Naive thymus-derived CD4-positive, alpha-beta T cell (primary cell): ENCODE results near the gene MYO5A. TPM values are rescaled to one million over a fixed set of nuclear protein-coding genes. Genes with fewer than 3 reads are reported as not detected.
"Not testable (repeated sequence)": the region's sequence is repeated elsewhere in the genome, so short reads cannot be mapped to it uniquely, and the experiment has no call there.

Experiments
- ATAC-seq: fragments of 150-1000 bp; cut with Tn5 transposase; 2 replicates; pipeline ENCODE4 v1.10.0; 2021; ENCODE audit warnings: mild to moderate bottlenecking, moderate library complexity
- CTCF ChIA-PET: fragments of 350-600 bp; sonication (Branson Sonifier 250); formaldehyde crosslinking; loops from one replicate; lab custom pipeline; 2021; ENCODE audit warnings: antibody characterized with exemption; lab: Charles Lee
- POLR2A ChIA-PET: fragments of 350-600 bp; sonication (Branson Sonifier 250); formaldehyde crosslinking; loops from one replicate; lab custom pipeline; 2021; ENCODE audit warnings: antibody characterized with exemption, inconsistent platforms; lab: Charles Lee
- DNase-seq, 9 donors: peaks; one replicate each; pipeline versions ENCODE4 v3.0.0 to v3.0.0-alpha.2; 2020 to 2022; ENCODE audit warnings: mixed read lengths in 1 of 9
- H3K27ac ChIP-seq: one replicate; pipeline ENCODE4 v1.7.0; 2013; ENCODE audit warnings: mild to moderate bottlenecking, low read depth, low read length, moderate library complexity
- H3K27me3 ChIP-seq, 2 donors: one replicate each; pipeline ENCODE4 v1.7.0; 2013; ENCODE audit warnings: low read length in 2 of 2, mild to moderate bottlenecking in 2 of 2, moderate library complexity in 2 of 2; ENCODE audit not compliant: control insufficient read depth in 2 of 2, insufficient read depth in 2 of 2
- H3K36me3 ChIP-seq, 3 experiments: 1 replicate in 2 of 3; 2 replicates in 1 of 3; pipeline ENCODE4 v1.7.0; 2013; ENCODE audit warnings: low read length in 3 of 3, mild to moderate bottlenecking in 3 of 3, moderate library complexity in 1 of 3; ENCODE audit not compliant: insufficient read depth in 3 of 3, control insufficient read depth in 2 of 3
- H3K4me1 ChIP-seq, 2 donors: one replicate each; pipeline ENCODE4 v1.7.0; 2013; ENCODE audit warnings: low read length in 2 of 2, mild to moderate bottlenecking in 2 of 2, moderate library complexity in 1 of 2; ENCODE audit not compliant: control insufficient read depth in 2 of 2, insufficient read depth in 2 of 2
- H3K4me3 ChIP-seq: 2 replicates; pipeline ENCODE4 v1.7.0; 2013; ENCODE audit warnings: mild to moderate bottlenecking, low read length
- H3K9me3 ChIP-seq, 3 experiments: 1 replicate in 2 of 3; 2 replicates in 1 of 3; pipeline ENCODE4 v1.7.0; 2013; ENCODE audit warnings: low read length in 3 of 3; ENCODE audit not compliant: control insufficient read depth in 2 of 3
- H3K27ac Mint-ChIP-seq, 9 donors: one replicate each; pipeline ENCODE4 v1.8.0; 2020 to 2022; ENCODE audit warnings: mixed read lengths in 9 of 9, mild to moderate bottlenecking in 8 of 9, moderate library complexity in 5 of 9, inconsistent platforms in 2 of 9
- H3K27me3 Mint-ChIP-seq, 5 donors: one replicate each; pipeline ENCODE4 v1.8.0; 2021 to 2022; ENCODE audit warnings: mixed read lengths in 5 of 5, mild to moderate bottlenecking in 1 of 5
- H3K36me3 Mint-ChIP-seq, 5 donors: one replicate each; pipeline ENCODE4 v1.8.0; 2020 to 2022; ENCODE audit warnings: mixed read lengths in 5 of 5, mild to moderate bottlenecking in 3 of 5, inconsistent platforms in 1 of 5
- H3K4me1 Mint-ChIP-seq, 7 donors: one replicate each; pipeline ENCODE4 v1.8.0; 2020 to 2022; ENCODE audit warnings: mixed read lengths in 7 of 7, mild to moderate bottlenecking in 3 of 7, inconsistent platforms in 1 of 7
- H3K4me3 Mint-ChIP-seq, 10 donors: one replicate each; pipeline ENCODE4 v1.8.0; 2020 to 2022; ENCODE audit warnings: mild to moderate bottlenecking in 10 of 10, mixed read lengths in 10 of 10, moderate library complexity in 6 of 10, inconsistent platforms in 2 of 10
- H3K9me3 Mint-ChIP-seq, 11 donors: one replicate each; pipeline ENCODE4 v1.8.0; 2020 to 2022; ENCODE audit warnings: mixed read lengths in 11 of 11, mild to moderate bottlenecking in 4 of 11, inconsistent platforms in 1 of 11, moderate library complexity in 1 of 11
- intact Hi-C, 2 donors: fragments of 100-400 bp; cut with micrococcal nuclease; formaldehyde crosslinking; loops; one replicate each; pipeline ENCODE4 v1.15.1; 2023
- polyA plus RNA-seq, 2 donors: library from polyadenylated mRNA; unstranded; fragments of 300-500 nt; fragmentation: Illumina TruSeq; gene quantifications; one replicate each; pipeline ENCODE4 v1.2.3, GENCODE V29; 2021
- total RNA-seq, 6 experiments: library from RNA in 5 of 6; stranded (reverse) in 5 of 6; gene quantifications; 1 replicate in 5 of 6; 2 replicates in 1 of 6; pipeline ENCODE4 v1.2.3 and lab custom pipeline; 2021 to 2026

Gene MYO5A
- total and polyA plus RNA-seq, 7 experiments from 2014 or later = 4.2 to 39.6 (median 20.8) TPM

GRCh38 chr15:52440946-52441345 is 87.7 kb downstream of the MYO5A start:
- Mint-ChIP-seq H3K27ac (no peak overlapping the region), H3K36me3 (peaks cover 3 to 14% (median 4%) of the 10 kb centered on the region in 5 donors), H3K4me1 (peaks cover 18 to 53% (median 31%) of the 10 kb centered on the region in 7 donors), H3K4me3 (no peak overlapping the region), H3K9me3 (no peaks in the 10 kb centered on the region), H3K27me3 (no peaks in the 10 kb centered on the region)
- DNase-seq = no peak
- peak; percentile 42 for ATAC-seq
- H3K36me3 ChIP-seq = no peaks in the 10 kb centered on the region
- no peak overlapping the region for H3K4me3 ChIP-seq
- H3K4me1 ChIP-seq = no peaks in the 10 kb centered on the region
- CTCF ChIA-PET = no interaction called here
- H3K27ac ChIP-seq = no peak overlapping the region
- intact Hi-C loops = no loop called here
- POLR2A ChIA-PET = no interaction called here
- H3K9me3 ChIP-seq = no peaks in the 10 kb centered on the region
- no peaks in the 10 kb centered on the region for H3K27me3 ChIP-seq

- Mint-ChIP-seq H3K36me3 (peaks cover under 1 to 13% (median 3%) of the 10 kb centered on the region in 5 donors), H3K27ac (peak overlapping the region in 1 of 9 donors; percentile 25), H3K4me1 (peaks cover 15 to 50% (median 30%) of the 10 kb centered on the region in 7 donors), H3K27me3 (no peaks in the 10 kb centered on the region), H3K4me3 (no peak overlapping the region), H3K9me3 (no peaks in the 10 kb centered on the region)
- no peak overlapping the region for H3K27ac ChIP-seq
- H3K4me3 ChIP-seq = no peak overlapping the region
- DNase-seq (no peak), ATAC-seq (peak; percentile 36)
- no peaks in the 10 kb centered on the region for H3K27me3 ChIP-seq
- ChIA-PET POLR2A (interaction anchor here (0.6 kb wide), 1 partner anchor 14 kb away, joined by 3 read pairs; no protein-coding TSS in a partner anchor), CTCF (no interaction called here)
- intact Hi-C loops = no loop called here
- H3K9me3 ChIP-seq = no peaks in the 10 kb centered on the region
- no peaks in the 10 kb centered on the region for H3K36me3 ChIP-seq
- H3K4me1 ChIP-seq = no peaks in the 10 kb centered on the region
Observed at GRCh38 chr15:52440414-52440813, 88.3 kb downstream of the MYO5A start.

GRCh38 chr15:52439470-52439869 is 89.2 kb downstream of the MYO5A start:
- H3K27ac Mint-ChIP-seq = peak overlapping the region in 1 of 9 donors; percentile 76
- Histone ChIP-seq H3K9me3 (no peaks in the 10 kb centered on the region), H3K27me3 (no peaks in the 10 kb centered on the region), H3K27ac (no peak overlapping the region), H3K4me1 (no peaks in the 10 kb centered on the region), H3K4me3 (no peak overlapping the region), H3K36me3 (no peaks in the 10 kb centered on the region)
- intact Hi-C loops = loop anchor here in 1 of 2 donors (10.0 kb wide), 1 partner anchor 45 kb away; no protein-coding TSS in a partner anchor
- H3K36me3 Mint-ChIP-seq = peaks cover 0 to 10% (median 3%) of the 10 kb centered on the region in 5 donors
- peaks cover 11 to 47% (median 27%) of the 10 kb centered on the region in 7 donors for H3K4me1 Mint-ChIP-seq
- ATAC-seq (no peak), DNase-seq (no peak)
- H3K4me3 Mint-ChIP-seq = no peak overlapping the region
- no peaks in the 10 kb centered on the region for H3K27me3 Mint-ChIP-seq
- H3K9me3 Mint-ChIP-seq = no peaks in the 10 kb centered on the region
- CTCF ChIA-PET = no interaction called here
- POLR2A ChIA-PET = no interaction called here

GRCh38 chr15:52439042-52439441 is 89.6 kb downstream of the MYO5A start:
- POLR2A ChIA-PET = not testable (repeated sequence)
- H3K27ac Mint-ChIP-seq = peak overlapping the region in 1 of 9 donors; percentile 76
- peaks cover 0 to 10% (median 3%) of the 10 kb centered on the region in 5 donors for H3K36me3 Mint-ChIP-seq

GRCh38 chr15:52438047-52438446 is 90.6 kb downstream of the MYO5A start:
- CTCF ChIA-PET = interaction anchor here (0.9 kb wide), 1 partner anchor 13 kb away, joined by 3 read pairs; no protein-coding TSS in a partner anchor
- POLR2A ChIA-PET = no interaction called here
- no peak for DNase-seq
- peaks cover 0 to 10% (median 3%) of the 10 kb centered on the region in 5 donors for H3K36me3 Mint-ChIP-seq
- no peaks in the 10 kb centered on the region for H3K9me3 ChIP-seq
- no peaks in the 10 kb centered on the region for H3K9me3 Mint-ChIP-seq
- H3K27ac Mint-ChIP-seq = peak overlapping the region in 2 of 9 donors; percentile 34 to 38
- H3K4me3 Mint-ChIP-seq = no peak overlapping the region
- H3K4me1 Mint-ChIP-seq = peaks cover 11 to 47% (median 27%) of the 10 kb centered on the region in 7 donors
- no peaks in the 10 kb centered on the region for H3K36me3 ChIP-seq
- no peaks in the 10 kb centered on the region for H3K4me1 ChIP-seq
- intact Hi-C loops = loop anchor here in 1 of 2 donors (10.0 kb wide), 1 partner anchor 47 kb away; no protein-coding TSS in a partner anchor
- H3K27me3 ChIP-seq = no peaks in the 10 kb centered on the region
- ATAC-seq = peak; percentile 64
- no peak overlapping the region for H3K27ac ChIP-seq
- no peaks in the 10 kb centered on the region for H3K27me3 Mint-ChIP-seq
- no peak overlapping the region for H3K4me3 ChIP-seq

More at GRCh38 chr15:52439042-52439441, 89.6 kb downstream of the MYO5A start:
- intact Hi-C loops = loop anchor here in 1 of 2 donors (10.0 kb wide), 1 partner anchor 46 kb away; no protein-coding TSS in a partner anchor
- CTCF ChIA-PET = interaction anchor here (0.9 kb wide), 1 partner anchor 12 kb away, joined by 3 read pairs; no protein-coding TSS in a partner anchor
- not testable (repeated sequence) for H3K9me3 ChIP-seq, H3K4me3 ChIP-seq, H3K36me3 ChIP-seq, H3K4me1 ChIP-seq, H3K9me3 Mint-ChIP-seq, ATAC-seq, H3K27me3 Mint-ChIP-seq, DNase-seq, H3K27me3 ChIP-seq, H3K27ac ChIP-seq, H3K4me3 Mint-ChIP-seq
- peaks cover 11 to 47% (median 27%) of the 10 kb centered on the region in 7 donors for H3K4me1 Mint-ChIP-seq

- Histone ChIP-seq H3K27ac (no peak overlapping the region), H3K4me1 (no peaks in the 10 kb centered on the region), H3K27me3 (no peaks in the 10 kb centered on the region), H3K4me3 (no peak overlapping the region), H3K36me3 (no peaks in the 10 kb centered on the region), H3K9me3 (no peaks in the 10 kb centered on the region)
- ATAC-seq (no peak), DNase-seq (no peak)
- POLR2A ChIA-PET = no interaction called here
- CTCF ChIA-PET = no interaction called here
- Mint-ChIP-seq H3K36me3 (peaks cover 0 to 10% (median 5%) of the 10 kb centered on the region in 5 donors), H3K4me3 (no peak overlapping the region), H3K9me3 (no peaks in the 10 kb centered on the region), H3K4me1 (peaks cover 12 to 49% (median 29%) of the 10 kb centered on the region in 7 donors), H3K27ac (peak overlapping the region in 1 of 9 donors; percentile 16), H3K27me3 (no peaks in the 10 kb centered on the region)
- intact Hi-C loops = loop anchor here in 1 of 2 donors (10.0 kb wide), 1 partner anchor 47 kb away; no protein-coding TSS in a partner anchor
Observed at GRCh38 chr15:52437646-52438045, 91.0 kb downstream of the MYO5A start.

GRCh38 chr15:52436981-52437380 is 91.7 kb downstream of the MYO5A start:
- H3K9me3 ChIP-seq = no peaks in the 10 kb centered on the region
- ChIA-PET CTCF (no interaction called here), POLR2A (no interaction called here)
- intact Hi-C loops = loop anchor here in 1 of 2 donors (10.0 kb wide), 1 partner anchor 48 kb away; no protein-coding TSS in a partner anchor
- no peaks in the 10 kb centered on the region for H3K27me3 Mint-ChIP-seq
- no peak for DNase-seq
- no peak overlapping the region for H3K4me3 Mint-ChIP-seq
- ATAC-seq = no peak
- H3K27ac ChIP-seq = no peak overlapping the region
- no peaks in the 10 kb centered on the region for H3K36me3 ChIP-seq
- no peak overlapping the region for H3K27ac Mint-ChIP-seq
- H3K36me3 Mint-ChIP-seq = peaks cover 0 to 13% (median 7%) of the 10 kb centered on the region in 5 donors
- H3K9me3 Mint-ChIP-seq = no peaks in the 10 kb centered on the region
- H3K4me1 ChIP-seq = no peaks in the 10 kb centered on the region
- peaks cover 13 to 48% (median 26%) of the 10 kb centered on the region in 7 donors for H3K4me1 Mint-ChIP-seq
- H3K27me3 ChIP-seq = no peaks in the 10 kb centered on the region
- H3K4me3 ChIP-seq = no peak overlapping the region
